HCT116 (cell line): ENCODE data around the gene IL17REL. TPM values are rescaled to one million over a fixed set of nuclear protein-coding genes. Genes with fewer than 3 reads are reported as not detected.

Experiments used
- ATAC-seq: fragments of 200-7000 bp; cut with Tn5 transposase; 2 replicates; pipeline ENCODE4 v1.9.1; 2020; ENCODE audit warnings: mild to moderate bottlenecking, moderate library complexity
- BruUV-seq: library from RNA; stranded (reverse); fragments of 400-500 nt; replicated peaks from 2 replicates; lab custom pipeline; 2021; lab: Mats Ljungman, UMichigan
- CTCF ChIA-PET: fragments of 300-600 bp; sonication (Branson Sonifier 250); formaldehyde crosslinking; loops from one replicate; lab custom pipeline; 2021; ENCODE audit warnings: antibody characterized with exemption; lab: Charles Lee
- POLR2A ChIA-PET: fragments of 300-600, 350-600 bp; sonication (Branson Sonifier 250); formaldehyde crosslinking; loops from one replicate; lab custom pipeline; 2021; ENCODE audit warnings: antibody characterized with exemption; lab: Charles Lee
- RAD21 ChIA-PET, 2 experiments: fragments of 300-600 bp; sonication (Branson Sonifier 250); formaldehyde crosslinking; loops; one replicate each; lab custom pipeline; 2023; ENCODE audit warnings: low total read pairs in 2 of 2; ENCODE audit not compliant: uncharacterized antibody in 2 of 2, unreplicated experiment in 2 of 2, low non-redundant PET in 1 of 2; lab: Charles Lee
- DNase-seq: peaks from one replicate; pipeline ENCODE4 v3.0.0-alpha.2; 2010; ENCODE audit warnings: low read depth, low spot score
- H2AFZ ChIP-seq: fragments of 200-600 bp; shearing (Covaris generic), sonication (generic); 2 replicates; pipeline ENCODE4 v1.6.1; 2017; ENCODE audit warnings: low read depth, mixed run types, mixed read lengths, antibody characterized with exemption, low read length; ENCODE audit not compliant: poor library complexity, severe bottlenecking
- H3K27ac ChIP-seq: 2 replicates; pipeline ENCODE4 v1.5.1; 2012; ENCODE audit warnings: low read depth, low read length
- H3K27me3 ChIP-seq: fragments of 200-600 bp; sonication (generic); 2 replicates; pipeline ENCODE4 v1.6.1; 2016; ENCODE audit warnings: mixed run types, low read length, mixed read lengths; ENCODE audit not compliant: insufficient read depth
- H3K36me3 ChIP-seq, 2 experiments: fragments of 200-500 bp in 1 of 2; fragments of 200-600 bp in 1 of 2; sonication (Bioruptor generic) in 1 of 2; sonication (generic) in 1 of 2; 2 replicates each; pipeline versions ENCODE4 v1.5.1 to v1.6.1; 2014 to 2016; ENCODE audit warnings: low read length in 2 of 2, inconsistent platforms in 1 of 2, mixed read lengths in 1 of 2, mixed run types in 1 of 2; ENCODE audit not compliant: insufficient read depth in 2 of 2, control insufficient read depth in 1 of 2
- H3K4me1 ChIP-seq, 2 experiments: fragments of 200-600 bp in 1 of 2; sonication (generic) in 1 of 2; 2 replicates each; pipeline versions ENCODE4 v1.5.1 to v1.6.1; 2012 to 2017; ENCODE audit warnings: low read length in 2 of 2, inconsistent platforms in 1 of 2, mild to moderate bottlenecking in 1 of 2, mixed read lengths in 1 of 2, mixed run types in 1 of 2, moderate library complexity in 1 of 2; ENCODE audit not compliant: insufficient read depth in 2 of 2, control insufficient read depth in 1 of 2
- H3K4me2 ChIP-seq: fragments of 200-600 bp; sonication (generic); 2 replicates; pipeline ENCODE4 v1.6.1; 2017; ENCODE audit warnings: mixed run types, low read length, mixed read lengths
- H3K4me3 ChIP-seq, 2 experiments: fragments of 200-600 bp in 1 of 2; sonication (generic) in 1 of 2; replicated peaks in 1 of 2; 2 replicates each; pipeline ENCODE4 v1.5.1; 2011 to 2016; ENCODE audit warnings: low read length in 2 of 2, control low read depth in 1 of 2, low read depth in 1 of 2, mild to moderate bottlenecking in 1 of 2, mixed read lengths in 1 of 2, mixed run types in 1 of 2
- H3K79me2 ChIP-seq: fragments of 200-600 bp; sonication (generic); 2 replicates; pipeline ENCODE4 v1.6.1; 2017; ENCODE audit warnings: mild to moderate bottlenecking, mixed run types, low read length, moderate library complexity, mixed read lengths; ENCODE audit not compliant: insufficient read depth
- H3K9ac ChIP-seq: fragments of 200-600 bp; sonication (generic); 2 replicates; pipeline ENCODE4 v1.6.1; 2016; ENCODE audit warnings: low read length, mixed read lengths
- H3K9me2 ChIP-seq: fragments of 200-600 bp; sonication (generic), shearing (Covaris generic); 2 replicates; pipeline ENCODE4 v1.6.1; 2017; ENCODE audit warnings: mixed run types, mild to moderate bottlenecking, moderate library complexity; ENCODE audit not compliant: insufficient read depth
- H3K9me3 ChIP-seq, 2 experiments: fragments of 200-500 bp in 1 of 2; fragments of 200-600 bp in 1 of 2; sonication (Bioruptor generic) in 1 of 2; sonication (generic) in 1 of 2; 2 replicates each; pipeline ENCODE4 v1.6.1; 2014 to 2017; ENCODE audit warnings: low read length in 2 of 2, mixed read lengths in 2 of 2, inconsistent platforms in 1 of 2, low read depth in 1 of 2, mild to moderate bottlenecking in 1 of 2, mixed run types in 1 of 2, moderate library complexity in 1 of 2; ENCODE audit not compliant: control insufficient read depth in 1 of 2, insufficient read depth in 1 of 2
- H4K20me1 ChIP-seq: fragments of 200-600 bp; sonication (generic), shearing (Covaris generic); 2 replicates; pipeline ENCODE4 v1.6.1; 2017; ENCODE audit warnings: mixed run types, mild to moderate bottlenecking, moderate library complexity; ENCODE audit not compliant: insufficient read depth
- ATF3 ChIP-seq: IDR thresholded peaks from 2 replicates; pipeline ENCODE4 v1.6.1; 2012
- CTCF ChIP-seq, 3 experiments: fragments of 200-600 bp in 1 of 3; sonication (generic) in 1 of 3; IDR thresholded peaks in 2 of 3; conservative IDR thresholded peaks in 1 of 3; 2 replicates each; pipeline ENCODE4 v1.5.1; 2012 to 2017; ENCODE audit warnings: low read depth in 2 of 3, low read length in 2 of 3, antibody characterized with exemption in 1 of 3, borderline replicate concordance in 1 of 3, control low read depth in 1 of 3, mild to moderate bottlenecking in 1 of 3, mixed read lengths in 1 of 3, mixed run types in 1 of 3, moderate library complexity in 1 of 3; ENCODE audit not compliant: insufficient read depth in 1 of 3
- EGR1 ChIP-seq: IDR thresholded peaks from 2 replicates; pipeline ENCODE4 v1.6.1; 2012; ENCODE audit warnings: low read depth
- EZH2 ChIP-seq: fragments of 200-600 bp; sonication (generic); IDR thresholded peaks from 2 replicates; pipeline ENCODE4 v1.6.1; 2017; ENCODE audit warnings: antibody characterized with exemption, mixed run types
- FOSL1 ChIP-seq: IDR thresholded peaks from 2 replicates; pipeline ENCODE4 v1.6.1; 2012; ENCODE audit warnings: low read depth
- REST ChIP-seq: IDR thresholded peaks from 2 replicates; pipeline ENCODE4 v1.6.1; 2012; ENCODE audit warnings: low read depth
- SP1 ChIP-seq: IDR thresholded peaks from 2 replicates; pipeline ENCODE4 v1.6.1; 2012; ENCODE audit warnings: low read depth
- ZBTB33 ChIP-seq: IDR thresholded peaks from 2 replicates; pipeline ENCODE4 v1.6.1; 2011; ENCODE audit warnings: mild to moderate bottlenecking, low read length, moderate library complexity; ENCODE audit not compliant: insufficient replicate concordance; ENCODE audit errors: extremely low read depth
- ZFX ChIP-seq: fragments of 450-650 bp; IDR thresholded peaks from 2 replicates; pipeline ENCODE4 v1.6.1; 2017
- ZNF274 ChIP-seq: fragments of 200-500 bp; sonication (Bioruptor generic); IDR thresholded peaks from 2 replicates; pipeline ENCODE4 v1.6.1; 2014; ENCODE audit warnings: mild to moderate bottlenecking, low read depth, low read length, inconsistent platforms
- intact Hi-C: fragments of 100-400 bp; cut with micrococcal nuclease; formaldehyde crosslinking; loops from 2 replicates; pipeline ENCODE4 v1.10.0; 2022
- total RNA-seq: library from RNA; stranded (reverse); gene quantifications from one replicate; pipeline ENCODE4 v1.2.1, GENCODE V29; 2021; ENCODE audit not compliant: unreplicated experiment

Gene IL17REL
- total RNA-seq, 1 experiment from 2014 or later, result not detected

GRCh38 chr22:49996119-49996517 lies 16.4 kb downstream of the IL17REL start:
- ChIA-PET CTCF (interaction anchor here (1.5 kb wide), 1 partner anchor 65 kb away, joined by 6 read pairs; no protein-coding TSS in a partner anchor), RAD21 (no interaction called here), POLR2A (no interaction called here)
- Histone ChIP-seq H3K4me1 (peaks cover 0 to 14% of the 10 kb centered on the region in 2 experiments; a peak in 1 of 4 replicates), H3K27me3 (no peaks in the 10 kb centered on the region), H2AFZ (no peak overlapping the region), H3K4me3 (no peak overlapping the region), H3K9me2 (no peaks in the 10 kb centered on the region), H3K36me3 (no peaks in the 10 kb centered on the region), H3K9ac (no peak overlapping the region), H3K27ac (no peak overlapping the region; the same call in 1 of the 2 replicates), H3K9me3 (0 out of 4 replicates have a peak, but pooled peaks cover 0 to 2% of the 10 kb centered on the region in 2 experiments), H3K79me2 (no peaks in the 10 kb centered on the region), H3K4me2 (no peak overlapping the region), H4K20me1 (no peaks in the 10 kb centered on the region)
- ATAC-seq (no peak), DNase-seq (no peak)
- no TSS peak for BruUV-seq
- intact Hi-C loops, result no loop called here
- TF ChIP-seq CTCF (IDR thresholded peaks at IDR 0.05 in 2 of 3, conservative IDR thresholded peaks at IDR 0.05 in 1 of 3; ENCODE audit: borderline replicate concordance in 1 of 3, insufficient read depth in 1 of 3, low read depth in 2 of 3, low read length in 2 of 3) (no peak), ATF3 (no peak), SP1 (no peak), ZFX (no peak), EGR1 (no peak)

GRCh38 chr22:49995361-49996118 lies 17.0 kb downstream of the IL17REL start:
- Histone ChIP-seq H2AFZ (no peak overlapping the region), H3K9me3 (0 out of 4 replicates have a peak, but pooled peaks cover 4% of the 10 kb centered on the region in 2 experiments), H3K4me1 (peaks cover 0 to 14% of the 10 kb centered on the region in 2 experiments; a peak in 1 of 4 replicates), H4K20me1 (no peaks in the 10 kb centered on the region), H3K36me3 (no peaks in the 10 kb centered on the region), H3K27me3 (no peaks in the 10 kb centered on the region), H3K79me2 (no peaks in the 10 kb centered on the region), H3K9me2 (no peaks in the 10 kb centered on the region), H3K4me2 (no peak overlapping the region), H3K4me3 (no peak overlapping the region), H3K9ac (no peak overlapping the region), H3K27ac (no peak overlapping the region)
- ChIA-PET CTCF (interaction anchor here (0.6 to 1.5 kb wide), 2 partner anchors 31 to 64 kb away, joined by 3 to 6 read pairs; no protein-coding TSS in a partner anchor), RAD21 (no interaction called here), POLR2A (no interaction called here)
- ATAC-seq, result no peak
- no peak for DNase-seq
- BruUV-seq, result no TSS peak
- intact Hi-C loops, result no loop called here
- TF ChIP-seq REST (no peak), ZFX (no peak), ZBTB33 (no peak), FOSL1 (no peak), ZNF274 (no peak), EZH2 (no peak)
